Measurements from ENCODE around the gene MRPS18A. TPM values are rescaled to one million over a fixed set of nuclear protein-coding genes. Genes with fewer than 3 reads are reported as not detected.

The MRPS18A gene
- total RNA-seq, 1 donor from 2014 or later: 57.0 TPM

- peaks cover 5% of the 10 kb centered on the region for H3K27me3 Mint-ChIP-seq
- H3K4me1 Mint-ChIP-seq: peaks cover 29% of the 10 kb centered on the region
- POLR2A ChIA-PET: no interaction called here
- TF ChIP-seq CTCF (IDR thresholded peaks at IDR 0.05): no peak
- no peak overlapping the region for H3K4me3 Mint-ChIP-seq
- DNase-seq: no peak
- CTCF ChIA-PET: interaction anchor here (0.6 to 5.1 kb wide), 8 partner anchors 8 to 356 kb away, joined by 3 to 27 read pairs (median 6); no protein-coding TSS in a partner anchor
- H3K9me3 Mint-ChIP-seq: no peaks in the 10 kb centered on the region
- no peaks in the 10 kb centered on the region for H3K36me3 Mint-ChIP-seq (ENCODE audit: low read depth)
- peak overlapping the region; percentile 35 for H3K27ac Mint-ChIP-seq
- no peak for ATAC-seq (ENCODE audit: low read depth)
- intact Hi-C loops (cut with micrococcal nuclease): loop anchor here (1.0 to 10.0 kb wide), 2 partner anchors 356 to 432 kb away; partner anchors contain the start of gene CAPN11
Observed at GRCh38 chr6:43722920-43723545, 35.4 kb upstream of the MRPS18A start.

DNA sequence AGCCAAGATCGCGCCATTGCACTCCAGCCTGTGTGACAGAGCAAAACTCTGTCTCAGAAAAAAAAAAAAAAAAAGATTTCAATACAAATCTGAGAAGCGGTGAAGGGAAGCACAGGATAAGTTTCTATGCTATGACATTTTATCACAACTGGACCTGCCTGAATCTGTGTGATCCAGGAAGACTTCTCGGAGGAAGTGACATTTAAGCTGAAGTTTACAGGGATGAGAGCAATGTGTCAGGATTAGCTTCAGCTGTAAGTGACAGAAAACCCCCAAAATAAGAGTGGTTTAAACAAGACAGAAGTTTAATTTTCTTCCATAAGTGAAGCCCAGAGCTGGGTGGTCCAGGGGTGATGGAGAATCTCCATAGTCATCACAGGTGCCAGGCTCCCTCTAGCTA is 33.4 kb upstream of the MRPS18A start:
- Mint-ChIP-seq H3K36me3 (ENCODE audit: low read depth) (no peaks in the 10 kb centered on the region), H3K4me1 (peaks cover 43% of the 10 kb centered on the region), H3K4me3 (no peak overlapping the region), H3K27me3 (peaks cover 5% of the 10 kb centered on the region), H3K27ac (no peak overlapping the region), H3K9me3 (no peaks in the 10 kb centered on the region)
- POLR2A ChIA-PET: no interaction called here
- CTCF ChIA-PET: interaction anchor here (0.7 to 5.1 kb wide), 4 partner anchors 35 to 354 kb away, joined by 3 to 27 read pairs (median 10); no protein-coding TSS in a partner anchor
- intact Hi-C loops (cut with micrococcal nuclease): loop anchor here (10.0 kb wide), 1 partner anchor 434 kb away; the partner anchor contains the start of gene CAPN11
- TF ChIP-seq CTCF (IDR thresholded peaks at IDR 0.05): no peak
- DNase-seq (no peak), ATAC-seq (ENCODE audit: low read depth) (no peak)

GRCh38 chr6:43719511-43719910 is 31.9 kb upstream of the MRPS18A start:
- intact Hi-C loops (cut with micrococcal nuclease): loop anchor here (10.0 kb wide), 2 partner anchors 335 to 545 kb away; partner anchors contain the start of gene NFKBIE
- Mint-ChIP-seq H3K4me1 (peaks cover 44% of the 10 kb centered on the region), H3K27me3 (peaks cover 5% of the 10 kb centered on the region), H3K9me3 (no peaks in the 10 kb centered on the region), H3K27ac (no peak overlapping the region), H3K36me3 (ENCODE audit: low read depth) (no peaks in the 10 kb centered on the region), H3K4me3 (no peak overlapping the region)
- ChIA-PET CTCF (interaction anchor here (1.0 kb wide), 2 partner anchors 50 to 359 kb away, joined by 3 read pairs; no protein-coding TSS in a partner anchor), POLR2A (interaction anchor here (1.0 to 1.4 kb wide), 3 partner anchors 13 to 90 kb away, joined by 3 read pairs; partner anchors contain the start of gene GTPBP2)
- ATAC-seq (ENCODE audit: low read depth) (no peak), DNase-seq (no peak)
- no peak for TF ChIP-seq CTCF (IDR thresholded peaks at IDR 0.05)

DNA sequence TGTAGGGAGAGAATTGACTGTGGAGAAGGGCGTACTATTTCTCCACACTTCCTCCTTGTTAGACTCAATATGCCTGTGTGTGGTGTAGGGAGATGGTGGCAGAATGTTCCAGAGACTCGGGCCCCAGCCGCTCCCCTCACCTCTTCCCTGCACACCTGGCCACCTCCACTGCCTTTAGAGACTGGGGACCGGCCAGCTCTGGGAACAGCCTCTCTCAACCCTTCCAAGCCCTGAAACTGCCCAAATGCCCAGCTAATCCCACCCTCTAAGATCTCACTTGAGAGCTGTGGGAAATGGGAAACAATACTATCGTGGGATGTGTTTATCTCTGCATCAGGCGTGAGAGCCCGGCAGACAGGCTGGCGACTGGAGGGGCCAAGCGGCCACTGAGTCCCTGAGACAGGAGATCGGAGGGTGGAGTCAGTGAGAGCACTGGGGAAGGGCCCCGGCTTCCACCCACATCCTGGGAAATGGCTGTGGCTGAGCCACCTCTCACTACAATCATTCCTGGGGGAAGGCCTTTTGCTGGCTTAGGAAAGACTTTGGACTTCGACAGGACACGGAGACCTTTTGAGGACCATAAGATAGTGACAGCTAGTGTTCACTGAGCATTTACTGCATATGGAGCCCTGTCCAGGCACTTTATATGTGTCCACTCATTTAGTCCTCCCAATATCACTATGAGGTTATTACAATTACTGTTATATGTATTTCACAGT is 31.0 kb upstream of the MRPS18A start:
- H3K27ac Mint-ChIP-seq: peak overlapping the region; percentile 30

More for the DNA sequence above, 31.0 kb upstream of the MRPS18A start:
- Mint-ChIP-seq H3K4me3 (no peak overlapping the region), H3K36me3 (ENCODE audit: low read depth) (no peaks in the 10 kb centered on the region), H3K9me3 (no peaks in the 10 kb centered on the region), H3K4me1 (peaks cover 44% of the 10 kb centered on the region), H3K27me3 (peaks cover 5% of the 10 kb centered on the region)
- ATAC-seq (ENCODE audit: low read depth) (no peak), DNase-seq (no peak)
- POLR2A ChIA-PET: interaction anchor here (0.6 to 1.4 kb wide), 5 partner anchors 12 to 205 kb away, joined by 3 read pairs; partner anchors contain the start of gene GTPBP2
- CTCF ChIA-PET: interaction anchor here (1.0 to 1.2 kb wide), 3 partner anchors 50 to 360 kb away, joined by 3 read pairs; no protein-coding TSS in a partner anchor
- intact Hi-C loops (cut with micrococcal nuclease): loop anchor here (10.0 kb wide), 2 partner anchors 334 to 546 kb away; partner anchors contain the start of gene NFKBIE
- TF ChIP-seq CTCF (IDR thresholded peaks at IDR 0.05): no peak

All from activated B cell treated with CpG ODN at 0.5 μM for 24 hours (primary cell).